Fibroblast of gingiva (primary cell): Measurements from ENCODE around the gene GINS1.

Experiments
- DNase-seq: peaks from one replicate; pipeline ENCODE4 v3.0.0-alpha.2; 2011; ENCODE audit warnings: low read depth

The GINS1 gene

DNA sequence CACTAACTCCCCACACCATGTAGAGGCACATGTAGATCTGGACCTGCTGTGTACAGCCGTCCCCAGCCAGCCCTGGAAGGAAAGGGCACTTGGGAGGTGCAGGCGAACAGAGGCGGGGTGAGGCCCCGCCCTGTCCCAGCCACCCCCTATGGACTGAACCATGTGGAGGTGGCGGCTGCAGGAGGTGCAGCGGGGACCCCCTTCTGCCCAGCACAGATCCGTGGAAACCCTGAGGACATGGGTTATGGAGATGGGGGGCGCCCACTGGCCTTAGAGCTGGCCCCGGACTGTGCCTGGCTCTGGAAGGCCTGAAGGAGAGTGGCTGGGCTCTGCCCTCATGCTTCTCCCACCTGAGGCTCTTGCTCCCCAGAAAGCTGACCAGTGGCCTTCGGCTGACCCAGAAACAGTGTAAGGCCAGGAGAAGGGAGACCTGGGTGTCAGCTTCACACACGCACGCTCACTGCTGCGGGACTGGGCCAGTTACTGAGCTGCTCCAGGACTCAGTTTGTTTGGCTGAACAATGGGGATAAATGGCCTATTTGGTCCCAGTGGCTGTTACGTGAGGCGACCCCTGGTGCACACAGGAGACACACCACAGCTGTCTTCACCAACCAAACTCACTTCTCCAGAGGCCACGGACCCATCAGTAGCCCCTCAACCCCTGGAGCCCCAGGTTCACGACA is 87.2 kb downstream of the GINS1 start:
- DNase-seq = no peak

DNA sequence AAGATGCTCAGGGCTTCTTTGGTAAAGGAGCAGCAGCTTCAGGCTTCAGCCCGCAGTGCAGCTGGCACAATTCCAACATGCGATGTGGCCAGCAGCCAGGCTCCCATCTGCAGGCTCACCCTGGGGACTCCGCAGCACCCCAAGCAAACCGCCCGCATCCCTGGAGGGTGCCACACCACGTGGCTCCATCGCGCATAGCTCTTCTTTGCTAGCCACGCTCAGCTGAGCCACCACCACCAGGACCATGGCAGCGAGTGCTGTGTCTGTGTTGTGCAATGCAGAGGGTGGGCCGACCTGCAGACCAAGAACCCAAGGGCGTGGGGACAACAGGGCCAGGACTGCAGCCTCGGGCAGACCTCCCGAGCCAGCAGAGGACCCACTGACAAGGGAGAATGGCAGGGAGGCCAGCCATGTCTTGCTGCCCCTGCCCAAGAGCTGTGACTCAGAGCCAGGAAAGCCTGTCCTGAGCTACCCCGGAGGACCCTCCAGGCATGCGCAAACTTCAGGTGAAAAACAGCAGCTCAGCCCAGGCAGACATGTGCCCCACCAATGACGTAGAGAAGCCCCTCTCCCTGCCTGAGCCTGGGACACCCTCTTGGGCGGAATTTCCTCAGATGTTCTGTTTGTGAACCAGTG is 87.8 kb downstream of the GINS1 start:
- no peak for DNase-seq

DNA sequence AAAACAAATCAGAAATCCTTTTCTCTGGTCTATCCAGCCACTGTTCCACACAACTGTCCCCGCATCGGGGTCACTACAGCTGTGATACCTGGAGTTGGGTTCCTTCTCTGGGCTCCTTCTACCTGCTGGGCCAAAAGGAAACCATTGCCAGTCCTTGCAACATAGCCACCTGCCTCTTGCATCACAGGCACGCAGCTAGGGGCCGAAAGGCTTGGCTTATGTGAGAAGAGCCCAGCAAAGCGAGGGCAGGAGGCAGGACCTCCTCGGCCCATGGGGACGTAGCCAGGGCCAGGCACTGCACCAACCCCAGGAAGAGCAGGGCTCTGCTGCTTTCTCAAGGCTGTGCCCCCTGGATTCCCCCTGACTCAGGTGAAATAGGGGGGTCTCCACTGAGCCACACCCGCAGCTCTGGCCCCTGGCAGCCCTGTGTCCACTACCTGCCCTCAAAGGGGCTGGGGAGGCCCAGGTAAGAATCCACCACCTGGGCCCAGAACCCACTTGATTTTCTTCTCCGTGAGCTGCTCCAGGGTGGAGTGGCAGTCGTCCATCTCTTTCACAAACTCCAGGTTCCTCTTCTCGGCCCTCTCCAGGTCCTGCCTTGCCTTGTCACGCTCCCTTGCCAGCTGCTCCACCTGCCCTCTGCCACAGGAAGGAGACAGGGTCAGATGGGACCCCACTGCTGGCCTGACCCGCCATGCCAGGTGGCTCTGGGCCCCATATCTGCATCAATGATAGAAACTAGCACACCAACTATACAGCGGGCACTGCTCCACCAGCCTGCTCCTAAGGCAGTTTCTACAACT is 88.9 kb downstream of the GINS1 start:
- no peak for DNase-seq

DNA sequence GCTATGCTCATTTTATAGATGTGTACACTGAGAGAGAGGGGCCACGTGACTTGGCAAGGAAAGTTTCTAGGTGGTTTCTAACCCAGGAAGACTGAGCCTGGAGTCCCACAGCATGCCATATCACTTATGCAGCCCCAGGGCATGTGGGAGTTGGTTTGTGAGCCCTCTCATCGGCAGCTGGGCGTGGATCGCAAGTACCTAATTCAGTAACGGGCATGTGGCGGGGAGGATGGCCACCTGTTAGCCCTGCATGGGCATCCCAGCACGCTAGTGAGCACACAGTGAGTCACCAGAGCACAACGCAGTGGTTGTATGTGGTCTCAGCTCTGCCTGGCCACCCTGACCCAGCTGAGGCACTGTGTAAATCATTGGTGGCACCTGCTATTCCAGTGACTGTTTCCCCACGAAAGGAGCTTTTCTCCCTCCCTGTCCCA is 89.5 kb downstream of the GINS1 start:
- no peak for DNase-seq

DNA sequence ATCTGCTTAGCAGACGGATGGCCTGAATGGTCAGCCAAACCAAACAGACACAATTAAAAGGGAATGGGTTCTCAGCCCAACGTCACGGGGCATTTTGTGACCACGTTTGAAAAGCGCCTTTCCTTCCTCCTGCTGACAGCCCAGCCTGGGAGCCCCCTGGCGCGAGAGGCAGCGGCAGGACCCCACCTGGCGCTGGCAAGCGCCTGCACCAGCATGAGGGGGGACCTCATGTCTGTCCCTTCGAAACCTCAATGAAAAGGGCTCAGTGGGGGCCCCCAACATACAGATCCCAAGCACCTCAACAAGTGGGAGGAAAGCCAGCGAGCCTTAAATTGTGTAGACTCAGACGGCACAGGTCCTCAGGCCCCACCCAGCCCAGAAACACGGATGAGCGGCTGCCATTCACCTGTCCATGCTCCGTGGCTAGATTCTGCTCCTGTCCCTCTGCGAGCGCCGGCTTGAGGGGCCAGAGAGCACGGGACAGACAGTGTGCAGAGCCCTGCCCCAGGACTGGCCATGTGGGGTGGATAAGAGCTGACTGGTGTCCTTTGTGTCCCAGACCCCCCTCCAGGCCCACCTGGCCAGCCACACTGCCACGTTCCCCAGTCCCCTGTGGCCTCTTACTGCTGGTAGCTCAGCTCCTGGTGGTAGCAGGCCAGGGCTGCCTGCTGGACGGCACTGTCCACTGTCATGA is 90.3 kb downstream of the GINS1 start:
- DNase-seq = no peak
